HG03139 (cell line): Measurements from ENCODE around the gene LRRC8B.
"Not testable (repeated sequence)": the region's sequence is repeated elsewhere in the genome, so short reads cannot be mapped to it uniquely, and the experiment has no call there.

Source experiments
- ATAC-seq: cut with Tn5 transposase; IDR thresholded peaks from one replicate; pipeline ENCODE4 v1.9.1; 2021; ENCODE audit not compliant: unreplicated experiment

LRRC8B gene

DNA sequence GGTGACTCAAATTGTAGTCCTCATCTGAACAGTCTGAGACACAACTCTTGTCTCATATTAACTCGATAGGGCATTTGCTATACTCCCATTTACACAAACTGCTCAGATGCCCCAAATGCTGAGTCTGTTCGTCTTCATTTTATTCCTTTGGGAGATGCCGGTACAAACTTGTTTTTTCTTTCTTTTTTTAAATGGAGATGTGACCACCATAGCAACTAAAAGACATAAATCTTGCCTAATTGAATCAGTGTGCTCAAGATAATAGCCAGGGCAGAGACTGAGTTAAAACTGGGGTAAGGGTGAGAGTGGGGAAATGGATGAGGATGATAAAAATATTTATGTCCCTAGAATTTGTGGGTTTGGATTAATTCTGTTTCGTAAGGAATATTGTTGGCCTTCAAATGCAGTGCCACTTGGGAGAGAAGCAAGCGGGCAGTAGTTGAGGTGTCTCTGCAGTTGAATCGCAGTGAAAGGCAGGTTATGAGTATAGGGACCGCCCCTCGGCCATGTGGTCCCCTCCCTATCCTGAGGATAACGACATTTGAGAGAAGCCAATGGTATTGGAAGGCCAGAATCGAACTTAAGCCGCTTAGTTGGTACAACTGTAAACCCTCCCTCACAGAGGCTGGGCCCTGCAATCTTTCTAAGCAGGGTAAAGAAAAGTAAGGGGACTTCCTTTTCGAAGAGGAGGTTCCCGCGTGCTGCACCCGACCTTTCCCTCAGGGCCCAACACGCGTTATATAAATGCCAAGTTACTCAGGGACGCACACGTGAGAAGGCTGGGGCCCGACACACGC lies 859 bp upstream of the LRRC8B start:
- ATAC-seq: peak; percentile 13

DNA sequence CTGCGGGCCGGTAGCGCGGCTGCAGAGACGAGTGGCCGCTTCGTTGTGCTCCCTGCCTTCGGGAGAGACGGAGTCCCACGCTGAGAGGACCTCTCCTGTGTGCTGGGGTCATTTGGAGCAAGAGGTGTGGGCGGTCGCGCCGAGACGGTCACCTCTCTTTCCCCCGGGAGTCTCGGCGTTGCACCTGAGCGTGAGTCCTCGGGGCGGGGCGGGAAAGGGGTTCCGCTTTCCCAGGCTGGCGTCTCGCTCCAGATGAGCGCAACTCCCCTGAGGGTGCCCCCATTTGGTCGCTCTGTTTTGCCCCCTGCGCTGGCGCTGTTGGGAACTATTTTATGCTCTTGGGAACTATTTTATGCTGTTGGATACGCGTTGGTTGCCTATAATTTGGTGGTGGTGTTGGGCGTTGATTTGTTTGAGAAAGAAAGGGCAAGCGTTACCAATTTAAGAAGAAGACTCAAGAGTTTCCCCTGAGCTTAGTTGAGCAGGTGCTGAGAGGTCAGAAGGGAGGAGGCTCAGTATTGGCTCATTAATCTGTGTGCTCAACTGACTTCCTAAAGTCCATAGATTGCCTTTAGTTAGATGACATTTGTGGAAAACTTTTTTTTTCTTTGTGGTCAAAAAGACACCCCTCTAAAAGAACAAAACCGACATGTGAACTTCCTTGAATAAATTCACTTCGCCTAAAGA lies 683 bp downstream of the LRRC8B start:
- peak; percentile 29 for ATAC-seq

DNA sequence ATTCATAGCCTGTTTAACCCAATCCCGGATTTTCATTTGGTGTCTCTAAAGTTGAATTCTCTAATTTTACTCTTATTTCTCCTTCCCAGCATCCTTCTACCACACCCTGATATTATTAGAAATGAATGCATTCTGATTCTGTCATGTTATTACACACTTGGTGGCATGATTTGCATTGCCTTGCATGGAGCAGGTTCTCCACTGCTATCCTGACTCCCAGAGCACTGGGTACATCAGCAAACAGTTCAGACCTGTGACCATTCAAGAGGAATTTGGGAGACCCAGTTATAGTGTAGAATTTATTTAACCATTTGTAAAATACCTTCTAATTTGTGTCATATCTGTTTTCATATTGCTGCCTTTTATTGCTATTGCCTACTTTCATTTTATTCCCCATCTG lies 2.6 kb downstream of the LRRC8B start:
- no peak for ATAC-seq

DNA sequence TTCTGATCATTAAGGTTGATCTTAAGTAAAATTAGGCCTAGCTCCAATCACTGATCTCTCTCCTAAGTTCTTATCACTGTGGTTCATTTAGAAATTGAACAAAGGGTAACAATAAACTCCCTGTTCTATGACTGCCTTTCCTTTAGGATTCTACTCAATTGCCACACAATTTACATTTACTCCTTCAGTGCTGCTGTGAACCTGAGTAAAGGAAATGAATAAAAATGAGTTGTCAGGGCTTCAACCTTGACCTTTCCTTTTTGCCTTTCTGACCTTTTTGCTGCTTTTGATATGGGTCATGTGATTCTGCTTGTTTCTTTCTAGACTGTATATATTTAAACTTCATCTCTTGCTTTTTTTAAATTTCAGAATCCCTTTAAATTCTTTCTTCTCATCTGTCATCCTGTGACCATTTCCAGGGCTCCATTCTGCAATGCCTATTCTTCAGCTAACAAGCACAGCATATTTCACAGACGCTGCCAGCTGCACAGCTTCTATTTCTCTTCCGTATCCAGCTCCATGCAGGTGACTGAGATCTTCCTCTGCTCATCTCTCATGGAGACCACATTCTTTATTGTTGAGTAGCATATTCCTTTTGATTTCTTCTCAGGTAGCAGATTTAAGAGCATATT lies 3.2 kb downstream of the LRRC8B start:
- ATAC-seq: no peak

DNA sequence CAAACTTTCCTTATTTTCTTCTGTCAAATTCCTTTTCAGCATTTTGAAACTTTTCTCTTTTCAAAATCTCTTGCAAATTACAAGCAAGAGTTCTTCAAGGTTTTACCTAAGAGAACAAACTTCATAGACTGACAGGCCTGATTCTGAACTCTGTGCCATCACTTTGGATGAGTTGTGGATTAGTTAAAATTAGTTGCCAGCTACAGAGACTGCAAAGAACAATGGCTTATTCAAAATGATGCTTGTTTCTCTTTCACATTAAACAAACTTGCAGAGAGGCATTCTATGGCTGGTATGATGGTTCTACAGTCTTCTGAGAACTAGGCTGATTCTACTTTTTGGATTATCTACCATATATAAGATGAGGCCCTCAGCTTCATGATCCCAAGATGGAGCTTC lies 3.8 kb downstream of the LRRC8B start:
- no peak for ATAC-seq

DNA sequence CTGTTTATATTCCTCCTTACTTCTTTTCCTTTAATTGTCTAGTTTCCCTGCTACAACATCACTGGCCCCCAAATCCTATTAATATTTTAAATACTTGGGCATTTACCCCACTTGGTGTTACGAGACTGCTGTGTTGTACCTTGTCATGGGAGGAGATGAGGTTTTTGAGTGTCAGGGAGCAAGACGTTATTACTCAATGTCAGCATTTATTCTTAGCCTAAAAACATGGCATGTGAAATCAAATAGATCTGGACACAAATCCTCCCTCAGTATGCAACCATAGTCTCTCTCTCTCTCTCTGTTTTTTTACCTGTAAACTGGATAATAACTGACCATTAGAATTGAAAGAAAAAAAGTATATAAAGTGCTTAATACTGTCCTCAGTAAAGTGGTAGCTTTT lies 4.6 kb downstream of the LRRC8B start:
- ATAC-seq: no peak

DNA sequence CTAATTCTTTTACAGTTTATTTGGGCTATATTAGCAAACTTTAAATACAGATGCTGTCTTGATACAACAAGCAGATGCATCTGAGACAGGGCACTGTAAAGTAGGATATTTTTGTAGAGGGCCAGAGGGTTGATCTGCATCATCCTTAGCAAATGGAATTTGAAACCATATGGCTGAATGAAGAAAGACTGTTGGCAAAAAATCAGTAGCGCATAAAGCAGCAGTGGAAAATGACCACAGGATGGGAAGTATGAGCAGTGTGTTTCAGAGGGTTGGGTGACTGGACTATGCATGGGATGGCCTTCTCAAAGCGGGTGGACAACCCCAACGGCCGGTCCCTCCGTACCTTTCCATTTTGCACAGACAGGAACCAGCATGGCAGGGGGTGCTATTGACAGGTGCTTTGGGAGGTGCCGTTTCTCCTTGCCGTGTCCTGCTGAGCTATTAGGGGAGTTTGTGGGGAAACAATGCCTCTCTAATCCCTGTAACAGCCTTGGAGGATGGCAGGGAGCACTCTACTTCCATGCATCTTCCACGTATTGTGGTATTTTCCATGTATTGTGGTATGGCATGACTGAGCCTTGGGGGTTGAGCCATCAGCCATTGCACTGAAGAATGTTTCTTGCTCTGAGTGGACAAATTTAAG lies 5.9 kb downstream of the LRRC8B start:
- ATAC-seq: no peak

DNA sequence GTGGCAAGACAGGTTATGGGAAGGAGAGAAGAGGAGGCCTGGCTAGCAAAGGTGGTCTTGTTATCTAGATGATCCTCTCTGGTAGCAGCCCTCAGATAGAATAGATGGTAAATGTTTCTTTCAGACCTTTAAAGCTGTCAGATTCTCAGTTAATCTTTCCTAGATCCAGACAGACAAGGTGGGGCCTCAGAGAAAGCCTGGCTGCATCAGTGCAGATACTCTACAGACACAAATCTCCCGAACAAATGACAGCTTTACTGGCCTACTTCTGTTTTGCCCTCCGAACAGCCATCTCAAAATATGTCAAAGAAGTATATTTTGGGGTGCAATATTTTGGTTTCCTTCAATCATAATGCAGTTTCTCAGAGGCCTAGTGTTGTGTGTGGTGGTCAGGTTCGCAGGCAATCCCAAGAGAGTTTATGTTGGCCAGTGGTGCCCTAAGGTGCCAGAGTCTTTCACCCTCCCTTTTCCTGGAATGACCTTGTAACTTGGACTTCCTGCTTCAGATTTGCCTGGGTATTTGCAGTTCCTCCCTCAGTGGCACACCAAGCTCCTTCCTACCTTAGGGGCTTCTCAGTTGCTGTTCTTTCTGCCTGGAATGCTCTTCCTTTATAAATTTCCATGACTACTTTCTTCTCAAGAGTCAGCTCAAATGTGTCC lies 7.0 kb downstream of the LRRC8B start:
- no peak for ATAC-seq

DNA sequence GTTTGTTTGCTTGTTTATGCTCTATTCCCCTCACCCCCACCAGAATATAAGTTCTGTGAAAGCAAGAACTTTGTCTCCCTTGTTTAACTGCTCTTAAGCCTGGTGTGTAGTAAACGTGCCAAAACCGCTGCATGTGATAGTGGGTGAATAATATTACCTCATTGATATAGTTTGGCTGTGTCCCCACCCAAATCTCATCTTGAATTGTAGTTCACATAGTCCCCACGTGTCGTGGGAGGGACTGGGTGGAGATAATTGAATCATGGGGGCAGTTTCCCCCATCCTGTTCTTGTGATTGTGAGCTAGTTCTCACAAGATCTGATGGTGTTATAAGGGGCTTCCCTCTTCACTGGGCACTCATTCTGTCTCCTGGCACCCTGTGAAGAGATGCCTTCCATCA lies 7.6 kb downstream of the LRRC8B start:
- no peak for ATAC-seq

DNA sequence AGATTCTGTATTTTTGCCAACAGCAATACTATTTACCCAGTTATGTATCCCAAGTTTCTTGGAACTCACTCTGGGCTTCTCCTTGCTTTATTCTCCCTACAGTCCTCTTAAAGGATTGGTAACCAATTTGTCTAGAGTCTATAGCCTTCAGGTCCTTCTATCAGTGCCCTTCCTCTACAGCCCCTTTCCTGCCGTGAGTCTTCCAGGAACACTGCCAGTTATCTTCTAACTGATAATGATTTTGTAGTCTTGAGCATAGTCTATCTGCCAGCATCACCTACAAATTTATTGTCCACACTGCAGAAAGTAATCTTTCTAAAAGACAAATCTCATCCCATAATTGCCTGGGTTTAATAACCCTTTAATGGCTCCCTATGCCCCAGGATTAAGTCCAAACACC lies 8.2 kb downstream of the LRRC8B start:
- ATAC-seq: no peak

DNA sequence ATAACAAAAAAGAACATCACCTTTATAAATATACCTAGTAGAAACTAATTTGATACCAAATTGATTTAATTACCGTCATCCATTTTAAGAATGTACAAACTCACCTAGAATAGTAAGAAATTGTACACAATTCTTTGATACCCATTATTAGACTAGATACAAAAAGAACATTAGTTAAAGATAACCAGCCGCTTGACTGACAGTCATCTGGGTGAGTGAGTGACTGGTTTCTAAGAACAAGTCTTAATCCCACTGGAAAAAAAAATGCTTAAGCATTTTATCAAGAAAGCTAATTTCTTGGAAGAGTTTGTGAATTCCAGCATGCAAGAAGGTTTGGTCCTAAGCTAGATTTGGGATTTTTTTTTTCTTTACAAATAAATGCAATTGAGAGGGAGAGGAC lies 10.9 kb downstream of the LRRC8B start:
- ATAC-seq: no peak

DNA sequence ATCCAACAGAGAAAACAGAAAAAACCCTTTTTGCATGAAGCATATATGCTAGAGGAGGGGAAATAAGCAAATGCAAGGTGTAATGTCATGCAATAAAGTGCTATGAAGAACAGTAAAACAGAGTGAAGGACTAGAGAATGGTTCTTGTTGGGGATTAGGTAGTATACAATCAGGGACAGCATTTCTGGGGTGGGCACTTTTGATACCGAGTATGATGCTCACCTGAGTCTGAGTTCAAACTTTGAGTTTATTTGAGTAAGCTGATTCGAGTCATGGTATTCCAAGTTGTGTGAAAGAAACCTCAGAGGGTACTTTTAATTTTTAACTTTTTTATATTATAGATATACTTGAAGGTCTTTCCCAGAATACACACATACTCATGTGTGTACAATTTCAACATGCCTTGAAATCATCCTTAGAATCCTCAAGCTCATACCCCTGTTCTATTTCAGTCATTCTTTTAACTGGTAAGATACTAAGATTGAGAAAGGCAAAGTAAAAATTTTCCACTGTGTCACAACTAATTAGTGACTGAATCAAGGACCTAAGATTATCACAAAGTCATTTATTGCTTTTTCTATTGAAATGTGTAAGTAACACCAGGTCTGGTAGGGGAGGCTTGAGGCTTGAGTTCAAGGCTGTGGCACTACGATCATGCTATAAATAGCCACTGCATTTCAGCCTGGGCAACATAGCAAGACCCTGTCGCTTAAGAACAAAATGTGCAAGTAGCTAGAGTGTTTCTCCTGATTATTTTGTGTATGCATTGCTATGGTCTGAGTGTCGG lies 12.1 kb downstream of the LRRC8B start:
- no peak for ATAC-seq

DNA sequence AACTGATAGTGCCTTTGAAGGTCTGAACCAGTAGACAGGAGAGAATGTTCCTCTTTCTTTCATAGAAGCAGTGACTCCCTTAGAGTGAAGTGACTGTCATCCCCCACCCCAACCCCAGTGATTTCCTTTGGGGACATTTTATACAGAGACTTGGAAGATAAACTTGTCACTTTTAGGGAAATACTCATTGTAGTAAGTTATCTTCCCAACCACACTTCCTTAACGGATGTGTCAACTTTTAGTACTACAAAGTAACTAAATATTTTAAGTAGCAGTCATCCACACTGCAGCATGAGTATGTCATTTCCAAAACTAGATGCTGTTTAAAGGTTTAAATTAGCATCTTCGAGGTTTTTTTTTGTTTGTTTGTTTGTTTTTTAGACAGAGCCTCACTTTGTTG lies 13.7 kb downstream of the LRRC8B start:
- no peak for ATAC-seq

DNA sequence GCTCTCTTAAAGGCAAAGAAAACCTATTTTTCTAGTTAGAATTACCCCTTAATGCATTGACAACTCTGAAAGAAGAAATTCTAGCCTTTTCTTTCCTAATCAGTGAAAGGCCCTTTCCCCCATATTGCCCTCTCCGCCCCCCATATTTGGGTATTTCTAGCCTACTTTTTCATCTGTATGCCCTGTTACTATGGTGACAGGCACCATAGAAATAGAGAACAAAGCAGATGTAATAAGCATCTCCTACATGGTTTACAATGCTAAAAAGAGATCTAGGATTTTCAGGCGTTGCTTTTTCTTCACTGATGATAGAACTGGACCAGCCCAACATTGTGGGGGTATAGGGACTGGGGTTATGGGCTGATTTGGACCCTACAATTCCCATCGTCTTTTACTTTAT lies 14.5 kb downstream of the LRRC8B start:
- no peak for ATAC-seq

DNA sequence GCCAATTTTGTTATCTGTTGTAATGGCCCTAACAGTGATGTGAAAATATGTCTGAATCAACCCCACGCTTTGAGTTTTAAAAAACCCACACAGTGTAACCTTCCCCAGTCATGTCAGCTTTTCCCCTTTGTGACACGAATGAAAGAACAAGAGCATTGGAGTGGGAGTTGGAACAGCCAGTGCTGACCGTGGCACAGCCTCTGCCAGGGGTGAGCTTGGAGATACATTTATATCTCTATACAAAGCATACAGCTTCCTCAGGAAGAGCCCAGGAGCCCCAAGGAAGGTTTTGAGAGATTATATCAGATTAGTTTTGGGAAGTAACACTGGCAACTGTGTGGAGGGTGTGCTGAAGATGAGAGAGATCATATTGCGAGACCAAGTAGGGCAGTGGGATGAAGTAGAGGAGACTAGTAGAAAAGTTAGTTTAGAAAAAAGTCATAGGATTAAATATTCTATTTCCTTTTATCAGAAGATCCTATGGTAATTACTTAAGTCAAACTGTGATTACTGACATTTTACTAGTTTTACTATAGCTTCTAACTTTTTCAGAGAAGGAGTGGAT lies 15.9 kb downstream of the LRRC8B start:
- no peak for ATAC-seq

DNA sequence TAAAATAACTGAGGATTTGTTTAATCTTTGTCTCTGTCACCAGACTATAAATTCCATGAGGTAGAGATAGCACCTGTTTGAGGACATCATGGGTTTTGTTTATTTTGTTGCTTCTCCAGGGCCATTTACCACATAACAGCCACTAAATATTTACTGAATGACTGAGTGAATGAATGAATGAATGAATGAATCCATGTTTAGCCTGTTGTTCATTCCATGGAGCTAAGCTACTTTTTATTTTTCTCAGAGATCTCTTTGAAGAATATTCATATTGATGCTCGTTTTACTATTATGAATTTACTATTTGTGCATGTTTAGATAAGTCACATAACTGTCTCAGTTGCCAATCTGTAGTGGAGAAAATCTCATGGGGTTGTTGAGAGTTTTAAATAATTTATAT lies 17.7 kb downstream of the LRRC8B start:
- ATAC-seq: no peak

DNA sequence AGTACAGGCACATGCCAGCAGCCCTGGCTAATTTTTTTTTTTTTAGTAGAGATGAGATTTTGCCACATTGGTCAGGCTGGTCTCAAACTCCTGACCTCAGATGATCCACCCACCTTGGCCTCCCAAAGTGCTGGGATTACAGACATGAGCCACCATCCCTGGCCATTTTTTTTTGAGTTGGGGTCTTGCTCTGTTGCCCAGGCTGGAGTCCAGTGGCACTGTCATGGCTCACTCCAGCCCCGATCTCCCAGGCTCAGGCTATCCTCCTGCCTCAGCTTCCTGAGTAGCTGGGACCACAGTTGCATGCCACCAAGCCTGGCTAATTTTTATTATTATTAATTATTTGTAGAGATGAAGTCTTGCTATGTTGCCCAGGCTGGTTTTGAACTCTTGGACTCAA lies 19.0 kb downstream of the LRRC8B start:
- not testable (repeated sequence) for ATAC-seq

DNA sequence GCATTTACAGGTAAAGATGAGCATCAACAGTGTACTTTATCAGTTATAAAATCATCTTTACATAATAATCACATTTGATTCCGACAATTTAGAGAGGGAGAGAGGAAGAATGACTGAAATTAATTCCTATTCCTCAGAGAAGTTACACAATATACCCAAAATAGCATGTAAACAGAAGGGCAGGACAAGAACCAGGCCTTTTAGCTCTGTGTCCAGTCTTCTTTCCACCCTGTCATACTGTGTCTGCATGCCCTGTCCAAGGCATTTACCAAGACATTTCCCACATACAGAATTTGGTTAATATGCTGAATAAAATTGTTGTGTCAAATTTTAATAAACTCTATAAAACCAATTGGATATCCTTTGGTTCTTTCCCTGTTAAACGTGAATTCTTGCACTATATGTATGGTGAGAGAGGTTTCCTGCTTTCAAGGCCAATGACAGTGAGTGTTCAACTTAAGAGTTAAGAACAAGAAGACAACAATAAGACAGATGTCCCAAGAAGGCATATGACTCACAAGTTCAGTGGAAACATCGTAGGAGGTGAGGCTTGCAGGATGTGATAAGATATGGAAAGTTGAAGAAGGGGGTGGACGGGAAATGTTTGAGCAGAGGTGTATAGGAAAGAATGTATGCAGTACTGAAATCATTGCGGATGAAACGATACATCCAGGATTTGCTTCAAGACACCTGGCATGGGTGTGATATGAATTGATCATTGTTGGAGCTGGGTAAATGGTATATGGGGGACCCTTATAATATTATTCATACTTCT lies 20.8 kb downstream of the LRRC8B start:
- ATAC-seq: no peak
